Right lobe of liver (tissue), 4 donors: ENCODE data around the gene AK9.

Experiments
- CTCF ChIP-seq, 4 donors: fragments of 200-600 bp in 3 of 4; fragments of 450-650 bp in 1 of 4; IDR thresholded peaks; one replicate each; pipeline versions ENCODE4 v1.5.1 to v1.8.0; 2016 to 2022; ENCODE audit warnings: antibody characterized with exemption in 4 of 4, mild to moderate bottlenecking in 2 of 4
- POLR2A ChIP-seq: fragments of 450-650 bp; IDR thresholded peaks from one replicate; pipeline ENCODE4 v1.6.1; 2017; ENCODE audit warnings: antibody characterized with exemption, mild to moderate bottlenecking
- donor health status: DM: no; HTN: no; CAD: no.
- donor health status: DM: no; HTN: no; CAD: no.
- donor health status: DM: no; HTN: yes; CAD: no.

DNA sequence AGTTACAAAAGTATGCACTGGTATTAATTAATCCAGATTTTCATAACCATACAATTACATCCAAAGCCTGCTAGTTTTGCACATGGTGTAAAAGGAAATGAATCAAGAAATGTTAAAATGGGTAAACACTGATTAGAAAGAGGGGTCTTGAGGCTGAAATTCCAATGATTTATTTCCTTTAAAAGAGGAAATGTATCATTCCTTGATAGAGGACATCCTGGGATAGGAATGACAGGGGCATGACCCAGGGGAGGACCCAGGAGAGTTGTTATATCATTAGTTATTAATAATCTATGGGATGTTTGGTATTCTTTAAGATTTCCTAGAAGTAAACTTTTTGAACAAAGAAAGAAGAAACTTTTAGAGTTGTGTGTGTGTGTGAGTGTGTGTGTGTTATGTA lies 18.2 kb downstream of the AK9 start:
- TF ChIP-seq CTCF (IDR thresholded peaks at IDR 0.05): no peak
- TF ChIP-seq POLR2A: no peak
